ENCODE data around the gene CTBP2.
"Not testable (repeated sequence)": the region's sequence is repeated elsewhere in the genome, so short reads cannot be mapped to it uniquely, and the experiment has no call there.

Gene CTBP2

DNA sequence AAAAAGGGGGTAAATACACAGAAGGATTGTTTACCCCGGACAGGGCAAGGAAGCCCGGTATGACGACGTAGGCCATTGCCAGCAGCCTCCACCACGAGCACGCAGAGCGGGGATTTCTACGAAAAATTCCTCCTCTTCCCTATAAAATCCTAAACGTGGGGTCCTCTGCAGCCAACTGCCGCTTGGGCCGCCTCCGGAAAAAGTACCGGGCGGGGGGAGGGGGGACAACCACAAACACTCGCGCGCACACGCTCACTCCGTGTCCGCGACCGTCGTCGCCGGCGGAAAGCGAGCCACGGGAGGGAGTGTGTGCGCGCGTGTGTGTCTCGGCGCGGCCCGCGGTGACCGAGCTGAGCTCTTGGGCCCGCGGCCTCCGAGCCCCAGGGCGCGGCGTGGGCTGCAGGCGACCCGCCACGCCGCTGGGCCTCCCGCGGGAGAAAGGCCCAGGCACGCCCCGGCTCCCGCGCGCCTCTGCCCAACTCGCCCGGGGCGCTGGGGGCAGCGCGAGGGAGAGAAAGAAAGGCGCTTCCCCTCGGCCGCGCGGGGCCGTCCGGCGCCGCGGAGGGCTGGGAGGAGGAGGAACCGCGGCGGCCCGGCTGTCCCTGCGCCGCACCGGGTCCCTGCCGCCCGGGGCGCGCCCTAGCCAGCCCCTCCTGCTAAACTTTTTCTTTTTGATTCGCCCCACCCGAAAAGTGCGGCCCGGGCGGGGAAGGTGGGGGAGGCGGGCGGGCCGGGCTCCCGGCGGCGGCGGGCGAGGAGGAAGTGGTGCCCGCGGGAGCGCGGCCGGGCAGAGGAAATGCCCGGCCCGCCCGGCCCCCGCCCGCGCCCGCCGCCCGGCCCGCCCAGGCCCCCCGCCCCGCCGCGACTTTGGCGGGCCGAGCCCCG lies 1.5 kb downstream of the CTBP2 start:
- no peak for DNase-seq (ENCODE audit: low read depth in 2 of 2)

GRCh38 chr10:125158275-125158600 lies 2.1 kb downstream of the CTBP2 start:
- no peak for DNase-seq (ENCODE audit: low read depth in 2 of 2)

- no peak for DNase-seq (ENCODE audit: low read depth in 2 of 2)
Measured at GRCh38 chr10:125157505-125157904, 2.9 kb downstream of the CTBP2 start.

- DNase-seq (ENCODE audit: low read depth in 2 of 2), result no peak
Measured at GRCh38 chr10:125156739-125157480, 3.5 kb downstream of the CTBP2 start.

GRCh38 chr10:125156196-125156595 lies 4.2 kb downstream of the CTBP2 start:
- no peak for DNase-seq (ENCODE audit: low read depth in 2 of 2)

- no peak for DNase-seq (ENCODE audit: low read depth in 2 of 2)
Measured at GRCh38 chr10:125155101-125155500, 5.3 kb downstream of the CTBP2 start.

DNA sequence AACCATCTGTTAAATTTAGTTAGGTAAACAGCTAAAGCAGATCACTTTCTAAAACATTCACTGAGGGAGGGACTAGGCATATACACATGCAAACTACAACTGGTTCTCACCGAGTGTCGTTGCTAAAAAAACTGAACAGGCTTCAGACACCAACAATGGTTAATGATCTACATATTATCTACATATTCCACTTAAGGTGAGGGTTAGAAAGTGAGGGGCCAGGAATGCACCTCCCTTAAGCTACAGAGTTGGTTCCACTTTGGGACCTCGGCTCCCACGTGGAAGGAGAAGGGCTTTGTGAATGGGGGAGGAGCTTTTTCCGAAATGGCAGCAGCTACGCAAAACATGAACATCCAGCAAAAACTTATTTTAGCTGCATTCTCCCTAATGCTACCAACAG lies 5.8 kb downstream of the CTBP2 start:
- no peak for DNase-seq (ENCODE audit: low read depth in 2 of 2)

GRCh38 chr10:125153703-125154490 lies 6.5 kb downstream of the CTBP2 start:
- DNase-seq (ENCODE audit: low read depth in 2 of 2), result no peak

- DNase-seq (ENCODE audit: low read depth in 2 of 2), result no peak
Measured at GRCh38 chr10:125152450-125153368, 7.7 kb downstream of the CTBP2 start.

- no peak for DNase-seq (ENCODE audit: low read depth in 2 of 2)
Measured at GRCh38 chr10:125151553-125152449, 8.6 kb downstream of the CTBP2 start.

DNA sequence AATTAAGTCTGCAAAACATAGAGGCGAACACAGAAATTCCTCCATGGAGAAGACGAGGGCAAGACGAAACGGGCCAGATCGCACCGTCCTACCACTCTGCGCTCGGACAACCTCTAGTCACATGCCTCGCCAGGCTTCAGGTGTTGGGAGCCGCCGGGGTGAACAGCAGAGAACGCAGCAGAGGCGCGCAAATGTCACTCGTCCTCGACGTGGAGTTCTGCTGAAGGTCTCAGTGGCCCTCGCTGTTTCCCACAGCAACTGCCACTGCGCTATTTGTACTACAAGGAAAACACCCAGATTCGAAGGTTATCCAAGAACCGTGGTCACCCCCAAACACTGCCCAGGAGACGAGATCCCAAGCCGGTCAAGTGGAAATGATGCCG lies 9.2 kb downstream of the CTBP2 start:
- no peak for DNase-seq (ENCODE audit: low read depth in 2 of 2)

GRCh38 chr10:125150376-125151083 lies 9.8 kb downstream of the CTBP2 start:
- DNase-seq (ENCODE audit: low read depth in 2 of 2), result not testable (repeated sequence)

DNA sequence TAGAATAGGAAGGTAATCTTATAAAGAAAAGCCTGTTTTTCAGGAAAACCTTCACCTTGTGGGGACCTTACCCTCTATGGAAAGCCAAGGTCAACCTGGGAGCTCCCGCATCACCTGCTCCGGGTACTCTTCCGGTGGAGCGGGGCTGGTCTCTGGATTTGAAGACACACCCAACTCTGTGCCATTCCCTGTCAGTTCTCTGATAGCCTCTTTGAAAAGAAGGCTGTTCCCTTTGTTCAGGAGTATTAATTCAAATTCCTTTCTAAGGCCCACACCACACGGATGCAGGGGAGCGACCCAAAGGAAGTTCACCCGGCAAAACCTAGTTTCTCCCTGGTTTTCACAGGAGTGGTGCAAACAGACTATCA lies 10.7 kb downstream of the CTBP2 start:
- no peak for DNase-seq (ENCODE audit: low read depth in 2 of 2)

DNA sequence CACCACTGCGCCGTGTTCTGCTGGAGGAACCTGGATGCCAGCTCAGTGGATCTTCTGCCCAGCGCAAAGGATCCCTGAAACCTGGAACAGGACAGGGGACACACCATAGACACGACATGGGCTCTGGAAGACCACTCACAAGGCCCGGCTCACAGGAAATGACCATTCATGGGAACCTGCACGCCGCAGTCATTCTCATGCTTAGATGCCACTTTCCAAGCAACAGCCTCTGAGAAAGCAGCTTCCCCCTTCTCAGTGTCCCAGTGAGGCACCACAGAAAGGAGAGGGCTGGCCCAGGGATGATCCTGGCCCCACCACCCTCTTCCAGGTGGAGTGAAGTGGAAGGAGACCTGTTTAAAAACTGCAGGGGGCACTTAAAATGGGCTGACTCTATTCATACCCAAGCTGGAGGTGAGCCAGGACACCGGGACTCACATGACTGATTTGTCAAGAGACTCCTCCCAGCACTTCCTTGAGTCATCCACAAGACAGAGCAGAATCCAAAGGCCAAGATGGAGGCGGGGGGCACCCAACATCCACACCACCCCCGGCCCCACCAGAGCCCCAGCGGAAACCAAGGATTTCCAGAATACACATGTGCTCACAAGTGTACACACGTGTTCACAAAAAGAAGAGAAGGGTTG lies 11.2 kb downstream of the CTBP2 start:
- DNase-seq (ENCODE audit: low read depth in 2 of 2), result no peak

- no peak for DNase-seq (ENCODE audit: low read depth in 2 of 2)
Measured at GRCh38 chr10:125148528-125148927, 11.8 kb downstream of the CTBP2 start.

GRCh38 chr10:125147971-125148439 lies 12.4 kb downstream of the CTBP2 start:
- no peak for DNase-seq (ENCODE audit: low read depth in 2 of 2)

DNA sequence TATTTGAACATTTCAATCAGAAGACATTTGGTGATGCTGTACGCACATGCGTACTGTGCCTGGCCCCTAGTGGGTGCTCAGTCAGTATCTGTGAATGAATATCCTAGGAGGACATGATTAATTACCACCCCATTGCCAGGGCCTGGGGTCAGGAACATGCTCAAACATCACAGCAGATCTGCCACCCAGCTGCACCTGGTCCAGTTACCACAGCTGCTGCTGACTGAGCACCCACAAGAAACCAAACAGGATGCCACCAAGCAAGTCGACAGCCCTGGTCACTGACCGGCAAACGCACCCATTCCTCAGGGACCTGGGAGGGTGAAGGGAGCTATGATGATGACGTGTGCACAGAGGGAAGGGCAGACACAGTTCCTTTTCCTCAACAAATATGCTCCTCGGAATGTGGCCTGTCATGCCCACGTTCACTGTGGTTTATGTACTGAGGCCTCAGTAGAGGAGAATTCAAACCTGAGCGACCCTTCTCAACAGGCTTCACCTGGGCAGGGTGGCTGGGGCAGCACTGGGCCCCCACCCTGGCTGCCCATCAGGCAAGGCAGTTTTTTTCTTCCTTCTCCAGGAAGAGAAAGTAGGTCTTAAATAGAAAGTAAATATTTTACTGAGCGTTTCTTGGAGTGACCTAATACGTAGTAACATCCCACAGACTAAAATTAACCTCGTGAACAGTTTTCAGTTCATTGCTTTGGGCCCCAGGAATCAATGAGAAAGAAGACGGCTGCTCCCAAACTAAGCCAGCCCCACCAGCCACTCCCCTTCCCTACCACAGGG lies 13.4 kb downstream of the CTBP2 start:
- DNase-seq (ENCODE audit: low read depth in 2 of 2), result no peak

GRCh38 chr10:125145636-125146035 lies 14.7 kb downstream of the CTBP2 start:
- no peak for DNase-seq (ENCODE audit: low read depth in 2 of 2)
